Tibial nerve (tissue), 4 donors: ENCODE measurements around the gene ZYG11B.

ENCODE experiments used
- EP300 ChIP-seq, 2 donors: sonication (generic); formaldehyde crosslinking; IDR thresholded peaks; one replicate each; pipeline ENCODE4 v1.6.1; 2017; ENCODE audit warnings: antibody characterized with exemption in 2 of 2, mild to moderate bottlenecking in 1 of 2
- POLR2A ChIP-seq, 2 donors: fragments of 450-650 bp; IDR thresholded peaks; one replicate each; pipeline ENCODE4 v1.6.1; 2017; ENCODE audit warnings: antibody characterized with exemption in 2 of 2, mild to moderate bottlenecking in 2 of 2, moderate library complexity in 2 of 2
- TF ChIP-seq, protein P1 (sequence below), 5 experiments: fragments of 200-600 bp in 3 of 5; fragments of 450-650 bp in 2 of 5; sonication (generic) in 3 of 5; IDR thresholded peaks; one replicate each; pipeline ENCODE4 v1.5.1; 2016 to 2019; ENCODE audit warnings: antibody characterized with exemption in 5 of 5, mild to moderate bottlenecking in 3 of 5, moderate library complexity in 2 of 5

- TF ChIP-seq, protein P1, sequence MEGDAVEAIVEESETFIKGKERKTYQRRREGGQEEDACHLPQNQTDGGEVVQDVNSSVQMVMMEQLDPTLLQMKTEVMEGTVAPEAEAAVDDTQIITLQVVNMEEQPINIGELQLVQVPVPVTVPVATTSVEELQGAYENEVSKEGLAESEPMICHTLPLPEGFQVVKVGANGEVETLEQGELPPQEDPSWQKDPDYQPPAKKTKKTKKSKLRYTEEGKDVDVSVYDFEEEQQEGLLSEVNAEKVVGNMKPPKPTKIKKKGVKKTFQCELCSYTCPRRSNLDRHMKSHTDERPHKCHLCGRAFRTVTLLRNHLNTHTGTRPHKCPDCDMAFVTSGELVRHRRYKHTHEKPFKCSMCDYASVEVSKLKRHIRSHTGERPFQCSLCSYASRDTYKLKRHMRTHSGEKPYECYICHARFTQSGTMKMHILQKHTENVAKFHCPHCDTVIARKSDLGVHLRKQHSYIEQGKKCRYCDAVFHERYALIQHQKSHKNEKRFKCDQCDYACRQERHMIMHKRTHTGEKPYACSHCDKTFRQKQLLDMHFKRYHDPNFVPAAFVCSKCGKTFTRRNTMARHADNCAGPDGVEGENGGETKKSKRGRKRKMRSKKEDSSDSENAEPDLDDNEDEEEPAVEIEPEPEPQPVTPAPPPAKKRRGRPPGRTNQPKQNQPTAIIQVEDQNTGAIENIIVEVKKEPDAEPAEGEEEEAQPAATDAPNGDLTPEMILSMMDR (IDR thresholded peaks at IDR 0.05), result no peak
- TF ChIP-seq EP300 (IDR thresholded peaks at IDR 0.05) (no peak), POLR2A (IDR thresholded peaks at IDR 0.05) (no peak)
Measured at GRCh38 chr1:52706941-52707926, 19.0 kb upstream of the ZYG11B start.
